Fibroblast of lung (primary cell): ENCODE data around the gene ADAMTSL1. TPM values are rescaled to one million over a fixed set of nuclear protein-coding genes. Genes with fewer than 3 reads are reported as not detected.

Source experiments
- DNase-seq, 2 donors: peaks; one replicate each; pipeline versions ENCODE4 v3.0.0 to v3.0.0-alpha.2; 2010; ENCODE audit warnings: low read depth in 2 of 2
- H2AFZ ChIP-seq: 2 replicates; pipeline ENCODE4 v1.5.1; 2012; ENCODE audit warnings: low read length, control low read depth, inconsistent platforms
- H3K27ac ChIP-seq: 2 replicates; pipeline ENCODE4 v1.5.1; 2011; ENCODE audit warnings: low read length, control low read depth; ENCODE audit not compliant: insufficient read depth
- H3K27me3 ChIP-seq: 2 replicates; pipeline ENCODE4 v1.5.1; 2011; ENCODE audit warnings: mild to moderate bottlenecking, low read length; ENCODE audit not compliant: control insufficient read depth, insufficient read depth
- H3K36me3 ChIP-seq: 2 replicates; pipeline ENCODE4 v1.5.1; 2011; ENCODE audit warnings: low read length; ENCODE audit not compliant: control insufficient read depth, insufficient read depth
- H3K4me1 ChIP-seq: 2 replicates; pipeline ENCODE4 v1.5.1; 2011; ENCODE audit warnings: low read length; ENCODE audit not compliant: control insufficient read depth, insufficient read depth; ENCODE audit errors: extremely low read depth
- H3K4me2 ChIP-seq: 2 replicates; pipeline ENCODE4 v1.5.1; 2011; ENCODE audit warnings: low read length, control low read depth; ENCODE audit not compliant: insufficient read depth; ENCODE audit errors: extremely low read depth
- H3K4me3 ChIP-seq, 4 experiments: fragments of 200-600 bp in 1 of 4; sonication (generic) in 1 of 4; replicated peaks in 1 of 4; 2 replicates each; pipeline ENCODE4 v1.5.1; 2011 to 2016; ENCODE audit warnings: low read length in 4 of 4, low read depth in 3 of 4, mild to moderate bottlenecking in 3 of 4, control low read depth in 2 of 4, inconsistent platforms in 1 of 4, mixed read lengths in 1 of 4; ENCODE audit not compliant: insufficient read depth in 1 of 4; ENCODE audit errors: control extremely low read depth in 1 of 4
- H3K79me2 ChIP-seq: 2 replicates; pipeline ENCODE4 v1.5.1; 2012; ENCODE audit warnings: mild to moderate bottlenecking, low read length, inconsistent platforms; ENCODE audit not compliant: control insufficient read depth, insufficient read depth
- H3K9ac ChIP-seq: 2 replicates; pipeline ENCODE4 v1.5.1; 2011; ENCODE audit warnings: mild to moderate bottlenecking, low read length, control low read depth; ENCODE audit not compliant: insufficient read depth
- H3K9me3 ChIP-seq: 2 replicates; pipeline ENCODE4 v1.5.1; 2012; ENCODE audit warnings: low read depth, low read length; ENCODE audit not compliant: control insufficient read depth, insufficient read depth
- H4K20me1 ChIP-seq: 2 replicates; pipeline ENCODE4 v1.5.1; 2011; ENCODE audit warnings: low read length; ENCODE audit not compliant: control insufficient read depth, insufficient read depth; ENCODE audit errors: extremely low read depth
- EZH2 ChIP-seq: IDR thresholded peaks from 2 replicates; pipeline ENCODE4 v1.5.1; 2012; ENCODE audit warnings: low read length, control low read depth, mild to moderate bottlenecking; ENCODE audit errors: missing control alignments
- polyA plus RNA-seq, 2 donors: library from polyadenylated mRNA; depleted of rRNA in 1 of 2; stranded (reverse) in 1 of 2; unstranded in 1 of 2; fragments of >200 nt; gene quantifications; 2 replicates each; pipeline ENCODE4 v1.2.1, GENCODE V29; 2011 to 2012; ENCODE audit warnings: missing spikeins in 1 of 2
- total RNA-seq: library from RNA; depleted of rRNA; stranded (reverse); fragments of >200 nt; gene quantifications from 2 replicates; pipeline ENCODE4 v1.2.1, GENCODE V29; 2014
- TF ChIP-seq, protein P1 (sequence below), 2 donors: IDR thresholded peaks in 1 of 2; conservative IDR thresholded peaks in 1 of 2; 1 replicate in 1 of 2; 2 replicates in 1 of 2; pipeline ENCODE4 v1.5.1; 2011 to 2012; ENCODE audit warnings: low read length in 2 of 2, control low read depth in 1 of 2, inconsistent platforms in 1 of 2, low read depth in 1 of 2, mild to moderate bottlenecking in 1 of 2

The ADAMTSL1 gene
- total and polyA plus RNA-seq, 2 donors (not counting 1 experiment from before 2014, with no cell fraction given) = 19.3 to 27.9 TPM

DNA sequence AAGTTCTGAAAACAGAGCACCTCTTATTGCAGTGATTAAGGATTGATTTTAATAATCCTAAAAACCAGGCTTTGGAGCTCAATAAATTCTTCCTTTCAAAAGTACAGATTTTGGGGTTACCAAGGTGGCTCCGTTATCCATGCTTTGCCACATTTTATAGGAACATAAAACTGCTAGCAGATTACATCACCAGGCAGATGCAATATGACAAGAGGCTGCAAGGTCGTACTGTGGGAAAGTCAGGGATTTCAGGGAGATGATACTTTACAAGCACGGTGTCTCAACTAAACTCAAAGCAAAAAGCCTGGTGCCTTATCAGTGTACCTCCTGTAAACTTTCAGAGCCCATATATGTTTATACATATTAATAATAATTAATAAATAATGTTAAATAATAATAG is 28.6 kb downstream of the ADAMTSL1 start:
- Histone ChIP-seq H3K27me3 (no peaks in the 10 kb centered on the region), H3K4me2 (no peak overlapping the region), H4K20me1 (no peaks in the 10 kb centered on the region), H3K27ac (no peak overlapping the region), H3K9ac (no peak overlapping the region), H3K4me3 (no peak overlapping the region), H3K4me1 (no peaks in the 10 kb centered on the region), H3K9me3 (no peaks in the 10 kb centered on the region), H3K79me2 (peaks cover 12% of the 10 kb centered on the region), H2AFZ (no peak overlapping the region), H3K36me3 (peaks cover 2% of the 10 kb centered on the region)
- DNase-seq = no peak
- no peak for TF ChIP-seq EZH2
- TF ChIP-seq, protein P1, sequence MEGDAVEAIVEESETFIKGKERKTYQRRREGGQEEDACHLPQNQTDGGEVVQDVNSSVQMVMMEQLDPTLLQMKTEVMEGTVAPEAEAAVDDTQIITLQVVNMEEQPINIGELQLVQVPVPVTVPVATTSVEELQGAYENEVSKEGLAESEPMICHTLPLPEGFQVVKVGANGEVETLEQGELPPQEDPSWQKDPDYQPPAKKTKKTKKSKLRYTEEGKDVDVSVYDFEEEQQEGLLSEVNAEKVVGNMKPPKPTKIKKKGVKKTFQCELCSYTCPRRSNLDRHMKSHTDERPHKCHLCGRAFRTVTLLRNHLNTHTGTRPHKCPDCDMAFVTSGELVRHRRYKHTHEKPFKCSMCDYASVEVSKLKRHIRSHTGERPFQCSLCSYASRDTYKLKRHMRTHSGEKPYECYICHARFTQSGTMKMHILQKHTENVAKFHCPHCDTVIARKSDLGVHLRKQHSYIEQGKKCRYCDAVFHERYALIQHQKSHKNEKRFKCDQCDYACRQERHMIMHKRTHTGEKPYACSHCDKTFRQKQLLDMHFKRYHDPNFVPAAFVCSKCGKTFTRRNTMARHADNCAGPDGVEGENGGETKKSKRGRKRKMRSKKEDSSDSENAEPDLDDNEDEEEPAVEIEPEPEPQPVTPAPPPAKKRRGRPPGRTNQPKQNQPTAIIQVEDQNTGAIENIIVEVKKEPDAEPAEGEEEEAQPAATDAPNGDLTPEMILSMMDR (conservative IDR thresholded peaks at IDR 0.05 in 1 of 2, IDR thresholded peaks at IDR 0.05 in 1 of 2; ENCODE audit: low read depth in 1 of 2, low read length in 2 of 2) = no peak

DNA sequence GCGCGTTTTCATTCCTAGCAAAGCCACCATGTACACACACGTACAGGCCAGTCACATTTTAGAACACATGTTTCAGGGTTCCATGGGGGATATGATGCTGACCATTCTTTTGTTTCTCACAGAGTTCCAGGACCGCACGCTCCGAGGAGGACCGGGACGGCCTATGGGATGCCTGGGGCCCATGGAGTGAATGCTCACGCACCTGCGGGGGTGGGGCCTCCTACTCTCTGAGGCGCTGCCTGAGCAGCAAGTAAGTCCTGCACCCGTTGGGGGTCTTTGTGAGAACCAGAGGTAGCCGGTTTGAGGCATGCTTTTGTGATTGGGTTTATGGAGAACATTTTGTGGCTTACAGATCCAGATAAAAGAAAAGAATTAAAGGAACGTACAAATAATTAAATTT is 30.8 kb downstream of the ADAMTSL1 start:
- no peak overlapping the region for H3K4me3 ChIP-seq
- H3K4me2 ChIP-seq = no peak overlapping the region
- peaks cover 2% of the 10 kb centered on the region for H3K36me3 ChIP-seq
- H3K27ac ChIP-seq = no peak overlapping the region
- H3K79me2 ChIP-seq = peaks cover 12% of the 10 kb centered on the region
- no peak overlapping the region for H3K9ac ChIP-seq
- no peaks in the 10 kb centered on the region for H3K4me1 ChIP-seq
- no peak overlapping the region for H2AFZ ChIP-seq
- TF ChIP-seq, protein P1 (conservative IDR thresholded peaks at IDR 0.05 in 1 of 2, IDR thresholded peaks at IDR 0.05 in 1 of 2; ENCODE audit: low read depth in 1 of 2, low read length in 2 of 2) = no peak
- no peak for TF ChIP-seq EZH2
- DNase-seq = no peak
- H3K27me3 ChIP-seq = no peaks in the 10 kb centered on the region
- no peaks in the 10 kb centered on the region for H3K9me3 ChIP-seq
- H4K20me1 ChIP-seq = no peaks in the 10 kb centered on the region

DNA sequence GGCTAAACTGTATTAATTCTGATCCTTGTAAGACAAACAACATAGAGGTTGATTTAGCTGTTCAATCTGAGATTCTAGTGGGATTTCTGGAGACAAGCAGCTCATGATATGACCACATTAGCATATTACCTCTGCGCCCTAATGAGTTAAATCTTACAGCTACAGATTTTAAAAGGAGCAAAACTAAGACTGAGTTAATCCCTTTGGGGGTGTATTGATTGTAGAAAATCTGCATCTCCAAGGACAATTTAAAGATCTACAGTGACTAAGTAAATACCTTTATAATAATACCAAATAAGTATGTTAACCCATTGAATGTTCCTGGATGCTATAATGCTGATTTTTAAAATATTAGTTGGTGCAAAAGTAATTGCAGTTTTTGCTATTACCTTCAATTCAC is 33.2 kb downstream of the ADAMTSL1 start:
- Histone ChIP-seq H3K36me3 (peaks cover 2% of the 10 kb centered on the region), H3K27ac (no peak overlapping the region), H3K79me2 (peaks cover 8% of the 10 kb centered on the region), H3K4me3 (no peak overlapping the region), H3K27me3 (no peaks in the 10 kb centered on the region), H3K4me1 (no peaks in the 10 kb centered on the region), H3K4me2 (no peak overlapping the region), H3K9ac (no peak overlapping the region), H4K20me1 (no peaks in the 10 kb centered on the region), H3K9me3 (no peaks in the 10 kb centered on the region), H2AFZ (no peak overlapping the region)
- no peak for DNase-seq
- TF ChIP-seq, protein P1 (conservative IDR thresholded peaks at IDR 0.05 in 1 of 2, IDR thresholded peaks at IDR 0.05 in 1 of 2; ENCODE audit: low read depth in 1 of 2, low read length in 2 of 2) = no peak
- no peak for TF ChIP-seq EZH2
